GM18508 (cell line): Measurements from ENCODE around the gene CHMP1A.
"Not testable (repeated sequence)": the region's sequence is repeated elsewhere in the genome, so short reads cannot be mapped to it uniquely, and the experiment has no call there.

Source experiments
- ATAC-seq: cut with Tn5 transposase; IDR thresholded peaks from one replicate; pipeline ENCODE4 v1.9.1; 2021; ENCODE audit warnings: moderate number of reproducible peaks; ENCODE audit not compliant: insufficient read depth, unreplicated experiment

CHMP1A gene

GRCh38 chr16:89661215-89661614 is 3.7 kb upstream of the CHMP1A start:
- ATAC-seq: no peak

GRCh38 chr16:89660146-89660545 is 2.6 kb upstream of the CHMP1A start:
- no peak for ATAC-seq

GRCh38 chr16:89658221-89658879 is 842 bp upstream of the CHMP1A start:
- ATAC-seq: no peak

GRCh38 chr16:89656435-89657121 is 930 bp downstream of the CHMP1A start:
- ATAC-seq: no peak

- ATAC-seq: no peak
Observed at GRCh38 chr16:89655062-89655643, 2.4 kb downstream of the CHMP1A start.

- ATAC-seq: no peak
Observed at GRCh38 chr16:89653656-89654295, 3.7 kb downstream of the CHMP1A start.

GRCh38 chr16:89651584-89651983 is 5.9 kb downstream of the CHMP1A start:
- no peak for ATAC-seq

- no peak for ATAC-seq
Observed at GRCh38 chr16:89646906-89647305, 10.6 kb downstream of the CHMP1A start.

- no peak for ATAC-seq
Observed at GRCh38 chr16:89646270-89646669, 11.2 kb downstream of the CHMP1A start.

- no peak for ATAC-seq
Observed at GRCh38 chr16:89645122-89645521, 12.4 kb downstream of the CHMP1A start.

- ATAC-seq: no peak
Observed at GRCh38 chr16:89643769-89644300, 13.7 kb downstream of the CHMP1A start.

- no peak for ATAC-seq
Observed at GRCh38 chr16:89642574-89642973, 14.9 kb downstream of the CHMP1A start.

- ATAC-seq: no peak
Observed at GRCh38 chr16:89641458-89642119, 15.9 kb downstream of the CHMP1A start.

GRCh38 chr16:89639385-89639784 is 18.1 kb downstream of the CHMP1A start:
- no peak for ATAC-seq

GRCh38 chr16:89638455-89638854 is 19.1 kb downstream of the CHMP1A start:
- ATAC-seq: no peak

GRCh38 chr16:89637379-89637778 is 20.1 kb downstream of the CHMP1A start:
- ATAC-seq: no peak

- no peak for ATAC-seq
Observed at GRCh38 chr16:89636663-89637062, 20.8 kb downstream of the CHMP1A start.

GRCh38 chr16:89634463-89635385 is 22.8 kb downstream of the CHMP1A start:
- not testable (repeated sequence) for ATAC-seq

- ATAC-seq: no peak
Observed at GRCh38 chr16:89633064-89633631, 24.4 kb downstream of the CHMP1A start.
